Lung (tissue), 12 donors: ENCODE measurements around the gene TSSK6. TPM values are rescaled to one million over a fixed set of nuclear protein-coding genes. Genes with fewer than 3 reads are reported as not detected.

ENCODE experiments used
- ATAC-seq: fragments of 200-7000 bp; cut with Tn5 transposase; one replicate; pipeline ENCODE4 v1.9.1; 2020; ENCODE audit warnings: moderate number of reproducible peaks; ENCODE audit not compliant: insufficient read depth, low FRiP score
- DNase-seq, 3 donors: peaks; one replicate each; pipeline ENCODE4 v3.0.0-alpha.2; 2013 to 2017
- H3K27ac ChIP-seq, 2 donors: one replicate each; pipeline ENCODE4 v1.5.1; 2013; ENCODE audit warnings: mild to moderate bottlenecking in 2 of 2, moderate library complexity in 2 of 2, control low read depth in 1 of 2, inconsistent platforms in 1 of 2, low read depth in 1 of 2, low read length in 1 of 2
- H3K27me3 ChIP-seq, 3 donors: one replicate each; pipeline ENCODE4 v1.5.1; 2013; ENCODE audit warnings: low read length in 2 of 3; ENCODE audit not compliant: control insufficient read depth in 3 of 3, insufficient read depth in 3 of 3
- H3K36me3 ChIP-seq, 4 donors: one replicate each; pipeline ENCODE4 v1.5.1; 2013; ENCODE audit warnings: low read length in 4 of 4, mild to moderate bottlenecking in 1 of 4, moderate library complexity in 1 of 4; ENCODE audit not compliant: control insufficient read depth in 4 of 4, insufficient read depth in 4 of 4
- H3K4me1 ChIP-seq, 5 donors: one replicate each; pipeline ENCODE4 v1.5.1; 2013; ENCODE audit warnings: low read length in 5 of 5, mild to moderate bottlenecking in 2 of 5, moderate library complexity in 1 of 5; ENCODE audit not compliant: control insufficient read depth in 5 of 5, insufficient read depth in 5 of 5
- H3K4me3 ChIP-seq: one replicate; pipeline ENCODE4 v1.5.1; 2013; ENCODE audit warnings: mild to moderate bottlenecking, control low read depth, moderate library complexity
- H3K9ac ChIP-seq, 2 donors: one replicate each; pipeline ENCODE4 v1.5.1; 2013; ENCODE audit warnings: low read length in 2 of 2, control low read depth in 1 of 2; ENCODE audit not compliant: insufficient read depth in 1 of 2
- H3K9me3 ChIP-seq, 4 donors: one replicate each; pipeline ENCODE4 v1.5.1; 2013; ENCODE audit warnings: low read length in 3 of 4, mild to moderate bottlenecking in 1 of 4, moderate library complexity in 1 of 4; ENCODE audit not compliant: control insufficient read depth in 4 of 4, insufficient read depth in 3 of 4
- WGBS, 2 donors: extraction: QIAGEN DNeasy Blood & Tissue Kit; methylation state at CpG; one replicate each; pipeline ENCODE4 v1.1.7; 2013; 5-methylcytosine and 5-hydroxymethylcytosine counted together
- polyA plus RNA-seq, 2 donors: library from polyadenylated mRNA; stranded (reverse); fragments of 200-250 nt; gene quantifications; one replicate each; pipeline ENCODE4 v1.2.1, GENCODE V29; 2013
- total RNA-seq, 2 donors: library from RNA; depleted of rRNA in 1 of 2; stranded (reverse); fragments of >200 nt in 1 of 2; gene quantifications; one replicate each; pipeline ENCODE4 v1.2.1, GENCODE V29; 2014 to 2021
- TF ChIP-seq, protein P1 (sequence below): IDR thresholded peaks from 2 replicates; pipeline ENCODE4 v1.5.1; 2012; ENCODE audit warnings: mild to moderate bottlenecking; ENCODE audit errors: control extremely low read depth, extremely low read depth
- donor health status: control.
- donor health status: control.
- donor health status: Bipolar disorder and iron deficiency.
- donor health status: healthy.
- donor health status: DM: yes; HTN: yes; CAD: no.

TSSK6 gene
- total and polyA plus RNA-seq, 4 donors, result 0.89 to 3.1 (median 2.0) TPM

DNA sequence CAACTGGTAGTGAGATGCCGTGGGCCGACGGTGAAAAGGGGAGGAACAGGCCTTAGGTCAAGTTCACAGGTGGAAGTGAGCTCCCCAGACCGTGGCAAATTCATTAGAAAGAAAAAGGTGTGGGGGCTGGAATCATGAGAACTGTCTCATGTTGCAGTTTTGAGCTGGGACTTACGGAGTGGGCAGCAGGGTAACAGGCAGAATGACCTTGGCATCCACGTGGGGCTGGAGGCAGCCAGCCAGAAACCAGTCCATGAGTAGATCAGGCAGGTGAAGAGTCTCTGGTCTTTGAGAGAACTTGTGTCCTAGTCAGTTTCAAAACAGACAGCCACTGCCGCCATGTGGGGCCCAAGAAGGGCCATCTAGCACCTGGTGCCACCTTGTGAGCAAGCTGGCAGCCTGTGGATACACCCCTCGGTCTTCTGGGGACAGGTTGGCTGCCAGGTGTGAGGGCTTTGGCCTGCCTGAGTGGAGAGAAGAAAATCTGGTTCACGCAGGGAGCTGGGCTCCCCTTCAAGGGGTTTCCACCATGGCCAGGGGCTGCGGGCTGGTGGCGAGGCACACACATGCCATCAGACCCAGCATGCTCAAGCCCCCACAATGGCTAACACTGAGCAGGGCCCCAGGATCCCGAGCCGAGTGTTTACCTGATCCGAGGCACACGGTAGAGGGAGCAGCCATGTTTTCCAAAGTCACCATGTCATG lies 23.9 kb downstream of the TSSK6 start:
- H3K27ac ChIP-seq, result no peak overlapping the region
- no peaks in the 10 kb centered on the region for H3K9me3 ChIP-seq
- no peak overlapping the region for H3K4me3 ChIP-seq
- DNase-seq, result no peak
- no peak overlapping the region for H3K9ac ChIP-seq
- ATAC-seq, result no peak
- no peaks in the 10 kb centered on the region for H3K27me3 ChIP-seq
- peaks cover 9 to 32% (median 24%) of the 10 kb centered on the region in 5 donors for H3K4me1 ChIP-seq
- WGBS, 2 donors, result 89 to 93% methylated on average over 15 of the region's 15 CpGs
- H3K36me3 ChIP-seq, result peaks cover 3 to 30% (median 15%) of the 10 kb centered on the region in 4 donors
- TF ChIP-seq, protein P1, sequence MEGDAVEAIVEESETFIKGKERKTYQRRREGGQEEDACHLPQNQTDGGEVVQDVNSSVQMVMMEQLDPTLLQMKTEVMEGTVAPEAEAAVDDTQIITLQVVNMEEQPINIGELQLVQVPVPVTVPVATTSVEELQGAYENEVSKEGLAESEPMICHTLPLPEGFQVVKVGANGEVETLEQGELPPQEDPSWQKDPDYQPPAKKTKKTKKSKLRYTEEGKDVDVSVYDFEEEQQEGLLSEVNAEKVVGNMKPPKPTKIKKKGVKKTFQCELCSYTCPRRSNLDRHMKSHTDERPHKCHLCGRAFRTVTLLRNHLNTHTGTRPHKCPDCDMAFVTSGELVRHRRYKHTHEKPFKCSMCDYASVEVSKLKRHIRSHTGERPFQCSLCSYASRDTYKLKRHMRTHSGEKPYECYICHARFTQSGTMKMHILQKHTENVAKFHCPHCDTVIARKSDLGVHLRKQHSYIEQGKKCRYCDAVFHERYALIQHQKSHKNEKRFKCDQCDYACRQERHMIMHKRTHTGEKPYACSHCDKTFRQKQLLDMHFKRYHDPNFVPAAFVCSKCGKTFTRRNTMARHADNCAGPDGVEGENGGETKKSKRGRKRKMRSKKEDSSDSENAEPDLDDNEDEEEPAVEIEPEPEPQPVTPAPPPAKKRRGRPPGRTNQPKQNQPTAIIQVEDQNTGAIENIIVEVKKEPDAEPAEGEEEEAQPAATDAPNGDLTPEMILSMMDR, result no peak

DNA sequence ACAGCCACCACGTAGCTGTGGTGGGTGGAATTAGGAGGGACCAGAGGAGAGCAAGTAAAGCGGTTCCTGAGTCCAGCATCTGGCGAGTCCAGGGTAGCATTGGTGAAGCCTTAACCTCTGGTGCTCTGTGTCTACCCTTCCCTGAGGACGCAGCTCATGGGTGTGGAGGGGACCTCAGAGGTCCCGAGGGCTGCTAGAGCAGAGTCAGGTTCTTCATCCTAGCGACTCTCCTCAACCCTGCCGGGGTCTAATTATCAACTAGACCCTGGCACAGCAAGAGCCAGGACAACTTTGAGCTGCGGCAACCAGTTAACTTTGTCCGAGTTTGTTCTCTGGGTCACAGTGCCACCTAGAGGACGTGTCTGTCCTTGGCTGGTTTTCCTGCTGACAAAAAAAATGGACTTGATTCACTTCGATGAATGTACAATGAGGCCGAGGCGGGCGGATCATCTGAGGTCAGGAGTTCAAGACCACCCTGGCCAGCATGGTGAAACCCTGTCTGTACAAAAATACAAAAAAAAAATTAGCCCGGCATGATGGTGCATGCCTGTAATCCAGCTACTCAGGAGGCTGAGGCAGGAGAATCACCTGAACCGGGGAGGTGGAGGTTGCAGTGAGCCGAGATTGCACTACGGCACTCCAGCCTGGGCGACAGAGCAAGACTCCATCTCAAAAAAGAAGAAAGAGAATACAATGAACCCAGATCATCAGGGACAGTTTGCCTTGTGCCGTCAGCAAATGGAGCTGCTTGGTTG lies 25.0 kb downstream of the TSSK6 start:
- no peak for ATAC-seq
- peaks cover 9 to 39% (median 26%) of the 10 kb centered on the region in 5 donors for H3K4me1 ChIP-seq
- H3K4me3 ChIP-seq, result no peak overlapping the region
- no peaks in the 10 kb centered on the region for H3K27me3 ChIP-seq
- H3K9me3 ChIP-seq, result no peaks in the 10 kb centered on the region
- H3K27ac ChIP-seq, result peak overlapping the region in 1 of 2 donors; percentile 80
- WGBS, 2 donors, result 33 to 36% methylated on average over 20 of the region's 20 CpGs
- peak; percentile 90 to 93 (median 93) for DNase-seq
- H3K9ac ChIP-seq, result peak overlapping the region in 1 of 2 donors; percentile 63
- TF ChIP-seq, protein P1, result peak; percentile 91
- peaks cover 3 to 22% (median 9%) of the 10 kb centered on the region in 4 donors for H3K36me3 ChIP-seq

DNA sequence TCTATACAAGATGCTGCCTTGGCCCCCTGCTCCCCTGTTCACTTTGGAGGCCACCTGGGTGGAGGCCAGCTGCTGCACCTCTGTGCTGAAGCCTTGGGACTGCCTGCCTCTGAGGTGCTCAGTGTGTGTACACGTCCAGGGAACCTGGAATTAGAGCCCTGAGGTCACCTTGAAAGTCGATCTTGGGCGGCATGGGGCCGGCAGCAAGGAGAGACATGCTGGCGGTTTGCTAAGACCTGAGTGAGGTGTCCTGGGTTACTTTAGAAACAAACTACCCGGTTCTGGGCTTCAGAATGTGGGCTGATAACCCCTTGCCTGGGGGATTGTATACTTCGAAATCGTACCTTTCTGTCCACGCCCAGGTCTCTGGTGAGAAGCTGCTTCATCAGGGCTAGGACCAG lies 25.5 kb downstream of the TSSK6 start:
- ATAC-seq (no peak), DNase-seq (peak in 1 of 3 donors; percentile 29)
- Histone ChIP-seq H3K27me3 (no peaks in the 10 kb centered on the region), H3K27ac (peak overlapping the region in 1 of 2 donors; percentile 80), H3K4me1 (peaks cover 13 to 45% (median 30%) of the 10 kb centered on the region in 5 donors), H3K4me3 (no peak overlapping the region), H3K9ac (peak overlapping the region in 1 of 2 donors; percentile 63), H3K9me3 (no peaks in the 10 kb centered on the region), H3K36me3 (peaks cover 3 to 19% (median 9%) of the 10 kb centered on the region in 4 donors)
- TF ChIP-seq, protein P1, result no peak
- WGBS, 2 donors, result 80 to 82% methylated on average over 9 of the region's 9 CpGs
